Neural progenitor cell (in vitro differentiated cells): Measurements from ENCODE around the gene CEP83.

Experiments
- EZH2 ChIP-seq: fragments of 200-600 bp; sonication (generic); IDR thresholded peaks from 2 replicates; pipeline ENCODE4 v1.6.1; 2017; ENCODE audit warnings: antibody characterized with exemption, mild to moderate bottlenecking, moderate library complexity
- EZH2phosphoT487 ChIP-seq: fragments of 200-600 bp; sonication (generic); IDR thresholded peaks from 2 replicates; pipeline ENCODE4 v1.6.1; 2017; ENCODE audit warnings: antibody characterized with exemption
- TF ChIP-seq, protein P1 (sequence below): fragments of 200-600 bp; sonication (generic); IDR thresholded peaks from 2 replicates; pipeline ENCODE4 v1.5.1; 2017; ENCODE audit warnings: antibody characterized with exemption, mild to moderate bottlenecking

DNA sequence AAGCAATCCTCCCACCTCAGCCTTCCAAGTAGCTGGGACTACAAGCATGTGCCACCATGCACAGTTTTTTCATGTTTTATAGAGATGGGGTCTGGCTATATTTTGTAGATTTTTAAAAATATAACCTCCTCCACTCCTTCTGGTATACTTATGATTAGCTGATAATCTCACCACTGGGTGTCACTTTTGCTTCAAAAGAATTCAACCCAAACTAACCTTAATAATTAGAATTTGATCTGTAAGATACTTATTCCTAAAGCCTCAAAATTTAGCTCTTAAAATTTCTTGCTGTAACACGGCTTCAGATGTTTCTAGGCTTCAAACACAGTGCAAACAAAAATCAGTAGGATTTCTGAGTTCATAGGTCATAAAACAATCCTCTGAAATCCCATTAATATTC, 130.3 kb downstream of the CEP83 start:
- TF ChIP-seq, protein P1, sequence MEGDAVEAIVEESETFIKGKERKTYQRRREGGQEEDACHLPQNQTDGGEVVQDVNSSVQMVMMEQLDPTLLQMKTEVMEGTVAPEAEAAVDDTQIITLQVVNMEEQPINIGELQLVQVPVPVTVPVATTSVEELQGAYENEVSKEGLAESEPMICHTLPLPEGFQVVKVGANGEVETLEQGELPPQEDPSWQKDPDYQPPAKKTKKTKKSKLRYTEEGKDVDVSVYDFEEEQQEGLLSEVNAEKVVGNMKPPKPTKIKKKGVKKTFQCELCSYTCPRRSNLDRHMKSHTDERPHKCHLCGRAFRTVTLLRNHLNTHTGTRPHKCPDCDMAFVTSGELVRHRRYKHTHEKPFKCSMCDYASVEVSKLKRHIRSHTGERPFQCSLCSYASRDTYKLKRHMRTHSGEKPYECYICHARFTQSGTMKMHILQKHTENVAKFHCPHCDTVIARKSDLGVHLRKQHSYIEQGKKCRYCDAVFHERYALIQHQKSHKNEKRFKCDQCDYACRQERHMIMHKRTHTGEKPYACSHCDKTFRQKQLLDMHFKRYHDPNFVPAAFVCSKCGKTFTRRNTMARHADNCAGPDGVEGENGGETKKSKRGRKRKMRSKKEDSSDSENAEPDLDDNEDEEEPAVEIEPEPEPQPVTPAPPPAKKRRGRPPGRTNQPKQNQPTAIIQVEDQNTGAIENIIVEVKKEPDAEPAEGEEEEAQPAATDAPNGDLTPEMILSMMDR, result no peak
- TF ChIP-seq EZH2 (no peak), EZH2phosphoT487 (no peak)
